ENCODE data around the gene KCNQ1.

Gene KCNQ1

DNA sequence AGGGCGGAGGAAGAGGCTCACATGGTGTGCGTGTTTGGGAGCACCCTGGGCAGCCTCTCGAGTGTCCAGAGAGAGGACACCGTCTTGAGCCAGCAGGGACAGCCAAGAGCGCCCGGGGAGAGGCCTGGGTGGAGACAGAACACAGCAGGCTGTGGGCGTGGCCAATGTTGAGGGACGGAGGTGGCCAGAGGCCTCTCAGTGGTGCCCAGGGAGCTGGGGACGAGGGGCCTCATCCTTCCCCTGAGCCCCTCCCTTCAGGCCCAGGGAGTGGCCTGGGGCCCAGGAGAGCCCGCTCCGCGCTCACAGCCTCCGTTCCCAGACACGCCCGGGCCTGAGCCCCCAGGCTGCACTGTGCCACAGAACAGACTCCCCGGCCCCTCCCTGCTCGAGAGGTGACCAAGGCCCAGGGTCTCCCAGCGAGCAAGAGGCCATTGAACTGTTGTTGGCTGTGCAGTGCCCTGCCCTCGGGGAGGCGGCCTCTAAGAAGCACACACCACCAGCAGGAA, 392.3 kb downstream of the KCNQ1 start:
- no peak for DNase-seq

DNA sequence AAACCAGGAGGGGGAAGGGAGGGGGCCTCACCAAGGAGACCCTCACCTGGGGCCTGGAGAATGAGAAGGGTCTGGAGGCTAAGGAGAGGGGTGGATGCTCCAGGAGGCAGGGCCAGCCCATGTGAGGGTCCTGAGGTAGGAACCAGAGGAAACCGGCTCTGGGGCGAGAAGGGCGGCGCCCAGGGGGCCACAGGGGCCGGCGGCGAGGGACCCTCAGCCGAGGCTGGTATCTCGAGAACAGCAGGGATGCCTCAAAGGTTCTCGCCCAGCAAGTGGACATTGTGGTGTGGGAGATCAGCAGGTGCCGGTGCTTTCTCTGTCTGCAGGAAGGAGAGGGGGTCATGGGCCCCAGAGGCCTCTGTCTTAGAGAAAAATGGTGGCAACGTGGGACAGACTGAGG, 392.8 kb downstream of the KCNQ1 start:
- no peak for DNase-seq

DNA sequence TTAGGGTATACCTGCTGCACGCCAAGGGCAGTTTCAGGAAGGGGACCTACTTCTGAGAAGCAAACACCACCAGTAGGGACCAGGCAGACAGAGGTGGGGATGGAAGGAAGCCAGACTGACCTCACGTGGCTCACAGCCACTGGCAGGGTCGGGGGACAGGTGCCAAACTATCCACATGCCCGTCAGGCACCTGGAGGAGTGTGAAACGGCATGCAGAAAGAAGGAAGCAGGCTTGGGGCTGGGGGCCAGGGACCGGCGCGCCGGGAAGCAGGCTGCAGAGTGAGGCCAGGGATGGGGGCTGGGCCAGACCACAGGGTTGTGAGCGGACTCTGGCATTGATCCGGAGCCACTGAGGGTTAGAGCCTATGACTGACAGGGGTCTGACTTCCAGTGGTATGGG, 393.3 kb downstream of the KCNQ1 start:
- DNase-seq = no peak

DNA sequence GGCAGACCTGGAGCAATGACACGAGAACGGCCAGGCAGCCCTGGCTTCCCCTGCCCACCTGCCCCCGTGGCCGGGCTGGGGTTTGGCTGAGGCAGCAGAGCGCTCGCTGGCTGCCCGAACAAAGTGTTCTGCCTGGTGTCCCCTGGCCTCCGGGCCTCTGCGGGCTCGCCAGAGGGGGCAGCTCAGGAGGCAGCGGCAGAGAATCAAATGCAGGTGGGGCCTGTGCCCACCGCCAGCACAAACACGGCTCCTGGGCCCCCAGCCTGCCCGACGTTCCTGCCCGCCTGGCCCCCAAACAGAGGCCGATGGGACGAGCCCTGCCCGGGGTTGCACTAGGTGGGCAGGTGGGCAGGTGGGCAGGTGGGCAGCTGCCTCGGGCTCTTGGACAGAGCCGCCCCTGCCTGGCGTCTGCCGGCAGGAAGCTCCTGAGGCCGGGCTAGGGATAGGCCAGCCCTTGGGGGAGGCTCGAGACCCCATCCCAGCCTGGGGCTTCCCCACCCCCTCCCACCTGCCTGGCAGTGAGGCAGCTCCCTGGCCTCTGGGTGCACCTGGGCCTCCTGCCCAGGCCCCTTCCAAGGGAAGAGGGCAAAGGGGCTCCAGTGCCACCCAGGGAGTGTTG, 394.0 kb downstream of the KCNQ1 start:
- DNase-seq = no peak

DNA sequence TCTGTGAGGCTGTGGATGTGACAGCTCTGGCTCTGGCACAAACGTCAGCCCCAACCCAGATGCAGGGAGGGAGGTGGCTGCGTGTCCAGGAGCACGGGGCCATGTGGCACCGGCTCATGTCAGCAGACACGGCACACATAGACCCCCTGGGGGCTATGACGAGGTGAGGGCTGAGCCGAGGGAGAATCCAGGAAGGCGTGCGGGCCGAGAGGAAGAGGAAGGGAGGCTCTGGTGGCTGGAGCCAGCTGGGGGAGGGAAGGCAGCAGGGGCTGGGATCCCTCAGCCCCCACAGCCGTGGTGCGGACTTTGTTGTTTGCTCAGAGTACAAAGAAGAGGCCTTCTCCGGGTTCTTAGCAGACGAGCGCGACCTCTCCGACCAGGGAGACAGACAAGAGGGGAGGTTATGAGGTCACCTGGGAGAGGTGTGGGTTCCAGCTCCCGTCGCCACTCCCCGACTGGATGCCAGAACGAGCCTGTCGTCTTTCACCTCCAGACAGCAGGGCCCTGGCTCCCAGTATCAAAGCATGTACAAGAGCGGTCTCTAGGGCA, 394.7 kb downstream of the KCNQ1 start:
- DNase-seq = no peak

DNA sequence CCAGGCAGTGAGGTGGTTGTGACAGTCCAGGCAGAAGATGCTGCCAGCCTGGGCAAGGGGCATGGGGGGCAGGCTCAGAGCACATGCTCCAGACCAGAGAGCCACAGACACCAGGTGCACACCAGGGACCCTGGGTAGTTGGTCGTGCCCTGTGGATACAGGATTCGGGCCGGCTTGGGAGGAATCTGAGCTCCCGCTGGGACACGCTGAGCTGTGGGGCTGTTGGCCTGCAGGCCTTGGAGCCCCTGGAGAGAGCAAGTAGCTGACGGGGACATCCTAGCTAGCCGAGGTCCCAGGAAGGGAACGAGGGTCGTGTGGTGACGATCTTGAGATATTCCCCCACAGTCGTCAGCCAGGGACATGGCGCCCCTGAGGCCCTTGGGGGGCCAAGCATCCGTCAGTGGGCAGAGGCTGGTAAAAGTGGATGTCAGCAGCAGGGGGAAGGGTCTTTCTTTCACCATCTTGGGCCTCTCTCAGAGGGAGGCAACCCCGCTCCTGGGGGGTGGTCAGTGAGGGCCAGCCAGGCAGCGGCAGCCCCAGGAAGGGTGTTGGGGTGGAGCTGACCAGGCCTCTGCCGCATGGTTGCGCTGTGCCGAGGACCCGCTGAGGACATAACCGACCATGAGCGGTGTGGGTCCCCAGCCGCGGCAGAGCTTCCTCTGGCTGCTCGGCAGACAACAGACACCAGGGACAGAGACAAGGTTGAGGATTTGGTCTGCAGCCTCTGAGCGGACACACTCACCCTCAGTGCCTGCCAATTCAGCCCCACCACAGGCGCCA, 396.8 kb downstream of the KCNQ1 start:
- DNase-seq = no peak

DNA sequence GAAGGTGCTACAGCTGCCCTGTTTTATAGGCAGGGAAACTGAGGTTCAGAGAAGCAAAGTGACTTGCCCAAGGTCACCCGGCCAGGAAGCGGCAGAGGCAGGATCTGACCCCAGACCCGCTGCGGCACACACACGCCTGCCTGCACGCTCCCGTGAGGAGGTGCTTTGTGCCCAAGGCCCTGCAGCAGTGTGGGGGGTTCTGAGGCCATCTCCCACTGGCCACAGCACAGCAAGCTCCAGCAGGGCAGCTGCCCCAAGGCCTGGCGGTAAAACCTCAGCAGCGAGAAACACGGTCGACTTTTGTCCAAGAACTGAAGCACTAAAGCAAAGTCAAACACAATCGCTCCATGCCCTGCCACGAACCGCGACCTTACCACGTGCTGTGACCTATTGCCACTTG, 398.1 kb downstream of the KCNQ1 start:
- DNase-seq = no peak

DNA sequence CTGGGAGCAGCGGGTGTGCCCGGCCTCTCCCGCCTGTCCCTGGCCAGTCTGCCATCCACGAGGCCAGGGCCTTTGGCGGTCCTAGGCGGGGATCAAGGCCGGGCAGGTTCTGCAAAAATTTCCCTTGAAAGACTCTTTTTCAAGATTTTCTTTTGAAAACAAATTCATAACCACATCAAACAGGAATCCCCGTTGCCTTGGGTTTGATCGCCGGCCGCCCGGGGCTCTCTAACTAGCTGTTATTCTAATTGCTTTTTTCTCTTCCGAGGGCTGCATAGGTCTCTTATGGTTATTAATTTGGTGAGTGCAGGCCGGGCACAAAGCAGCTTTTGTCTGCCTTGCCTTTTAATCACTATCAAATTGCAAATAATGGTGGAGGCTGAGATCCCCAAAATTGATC, 398.7 kb downstream of the KCNQ1 start:
- no peak for DNase-seq

DNA sequence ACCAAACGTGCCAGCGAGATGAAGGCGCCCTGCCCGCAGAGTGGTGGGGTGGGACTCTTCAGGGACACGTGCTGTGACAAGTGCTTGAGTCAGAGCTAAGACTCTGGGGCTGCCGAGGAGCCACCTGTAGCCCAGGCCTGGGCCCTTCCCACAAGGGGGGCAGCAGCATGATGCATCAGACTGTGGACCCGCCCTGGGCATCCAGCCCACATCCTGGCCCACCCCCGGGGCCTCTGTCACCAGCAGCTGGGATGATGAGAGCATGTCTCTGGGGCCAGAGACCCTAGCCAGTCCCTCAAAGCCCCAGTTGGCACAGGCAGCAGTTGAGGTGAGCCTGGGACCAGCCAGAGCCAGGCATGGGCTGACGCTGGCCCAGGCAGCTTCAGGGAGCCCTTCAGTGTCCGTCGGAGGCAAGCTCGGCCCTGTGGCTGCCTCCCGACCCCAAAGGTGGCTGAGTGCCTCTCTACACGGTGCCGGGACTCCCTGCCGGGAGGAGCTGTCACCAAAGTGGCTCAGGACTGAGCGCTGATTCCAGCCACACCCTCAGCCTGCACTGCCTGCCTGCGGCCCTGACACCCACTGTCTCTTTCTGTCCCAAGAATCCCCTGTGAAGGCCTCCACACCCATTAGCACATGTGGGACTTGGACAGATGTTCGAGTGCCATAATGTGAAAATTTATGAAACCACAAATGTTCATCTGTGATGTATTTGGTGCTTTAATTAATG, 399.5 kb downstream of the KCNQ1 start:
- no peak for DNase-seq

DNA sequence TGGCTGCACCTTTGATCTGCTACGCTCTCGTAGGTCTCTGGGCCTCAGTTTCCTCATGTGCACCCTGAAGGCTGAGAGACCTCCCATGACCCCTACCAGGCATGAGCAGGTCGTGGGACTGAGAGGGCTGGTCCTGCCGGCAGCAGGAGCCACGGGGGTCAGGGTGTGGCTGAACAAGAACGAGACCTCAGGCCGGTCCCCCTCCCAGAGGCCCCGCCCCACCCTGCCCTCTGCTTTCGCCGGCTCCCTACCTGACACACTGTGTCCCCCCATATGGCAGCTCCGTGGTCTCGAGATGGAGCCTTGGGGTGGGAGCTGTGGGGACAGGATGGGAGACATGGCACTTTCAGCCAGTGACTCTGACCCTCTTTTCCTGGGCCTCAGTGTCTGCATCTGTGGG, 400.2 kb downstream of the KCNQ1 start:
- no peak for DNase-seq

DNA sequence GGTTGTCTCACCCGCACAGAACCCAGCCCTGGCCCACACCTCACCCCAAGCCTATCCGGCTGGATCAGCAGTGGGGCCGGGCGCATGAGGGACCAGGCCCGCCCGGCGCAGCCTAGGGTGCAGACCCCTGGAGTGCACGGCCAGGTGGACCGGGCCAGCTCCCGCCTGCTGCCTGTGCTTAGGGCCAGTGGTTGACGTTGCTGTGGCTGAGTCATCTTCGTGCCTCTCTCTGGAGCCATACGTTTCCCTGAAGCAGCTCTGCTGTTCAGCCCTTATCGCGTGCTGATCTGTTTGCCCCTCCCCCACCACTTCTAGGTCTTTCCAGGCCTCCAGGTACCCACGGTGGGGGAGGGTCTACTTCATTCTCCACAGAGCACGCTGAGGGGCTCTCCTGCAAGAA, 401.2 kb downstream of the KCNQ1 start:
- DNase-seq = no peak

DNA sequence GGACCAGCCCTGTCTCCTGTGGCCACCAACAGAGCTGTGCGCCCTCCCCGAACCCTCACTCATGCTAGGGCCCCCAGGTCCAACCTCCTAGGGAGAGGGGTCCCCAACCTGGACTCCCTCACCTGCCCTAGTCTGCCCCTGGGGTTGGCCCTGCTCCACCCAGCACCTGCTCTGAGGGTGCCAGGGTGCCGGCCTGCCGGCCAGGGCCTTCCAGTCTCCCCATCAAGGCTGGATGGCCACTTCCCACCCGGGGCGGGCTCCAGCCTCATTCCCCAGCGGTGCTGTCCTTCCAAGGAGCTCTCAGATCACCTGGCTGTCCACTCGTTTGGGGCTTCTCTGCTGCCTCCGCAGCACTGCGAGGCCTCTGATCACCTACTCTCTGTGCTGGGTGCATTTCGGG, 401.7 kb downstream of the KCNQ1 start:
- no peak for DNase-seq

DNA sequence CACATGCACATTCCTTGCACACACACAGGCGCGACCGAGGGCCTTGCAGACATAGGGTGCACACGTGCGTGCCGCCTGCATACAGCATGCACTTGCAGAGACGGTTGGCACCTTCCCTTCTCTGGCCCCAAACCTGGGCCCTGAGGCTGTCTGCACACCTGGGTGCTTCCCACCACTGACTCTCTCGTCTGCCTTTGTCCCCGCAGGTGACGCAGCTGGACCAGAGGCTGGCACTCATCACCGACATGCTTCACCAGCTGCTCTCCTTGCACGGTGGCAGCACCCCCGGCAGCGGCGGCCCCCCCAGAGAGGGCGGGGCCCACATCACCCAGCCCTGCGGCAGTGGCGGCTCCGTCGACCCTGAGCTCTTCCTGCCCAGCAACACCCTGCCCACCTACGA, 402.8 kb downstream of the KCNQ1 start:
- DNase-seq = no peak

DNA sequence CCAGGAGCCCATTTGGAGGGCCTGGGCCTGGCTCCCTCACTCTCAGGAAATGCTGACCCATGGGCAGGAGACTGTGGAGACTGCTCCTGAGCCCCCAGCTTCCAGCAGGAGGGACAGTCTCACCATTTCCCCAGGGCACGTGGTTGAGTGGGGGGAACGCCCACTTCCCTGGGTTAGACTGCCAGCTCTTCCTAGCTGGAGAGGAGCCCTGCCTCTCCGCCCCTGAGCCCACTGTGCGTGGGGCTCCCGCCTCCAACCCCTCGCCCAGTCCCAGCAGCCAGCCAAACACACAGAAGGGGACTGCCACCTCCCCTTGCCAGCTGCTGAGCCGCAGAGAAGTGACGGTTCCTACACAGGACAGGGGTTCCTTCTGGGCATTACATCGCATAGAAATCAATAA, 403.7 kb downstream of the KCNQ1 start:
- no peak for DNase-seq

DNA sequence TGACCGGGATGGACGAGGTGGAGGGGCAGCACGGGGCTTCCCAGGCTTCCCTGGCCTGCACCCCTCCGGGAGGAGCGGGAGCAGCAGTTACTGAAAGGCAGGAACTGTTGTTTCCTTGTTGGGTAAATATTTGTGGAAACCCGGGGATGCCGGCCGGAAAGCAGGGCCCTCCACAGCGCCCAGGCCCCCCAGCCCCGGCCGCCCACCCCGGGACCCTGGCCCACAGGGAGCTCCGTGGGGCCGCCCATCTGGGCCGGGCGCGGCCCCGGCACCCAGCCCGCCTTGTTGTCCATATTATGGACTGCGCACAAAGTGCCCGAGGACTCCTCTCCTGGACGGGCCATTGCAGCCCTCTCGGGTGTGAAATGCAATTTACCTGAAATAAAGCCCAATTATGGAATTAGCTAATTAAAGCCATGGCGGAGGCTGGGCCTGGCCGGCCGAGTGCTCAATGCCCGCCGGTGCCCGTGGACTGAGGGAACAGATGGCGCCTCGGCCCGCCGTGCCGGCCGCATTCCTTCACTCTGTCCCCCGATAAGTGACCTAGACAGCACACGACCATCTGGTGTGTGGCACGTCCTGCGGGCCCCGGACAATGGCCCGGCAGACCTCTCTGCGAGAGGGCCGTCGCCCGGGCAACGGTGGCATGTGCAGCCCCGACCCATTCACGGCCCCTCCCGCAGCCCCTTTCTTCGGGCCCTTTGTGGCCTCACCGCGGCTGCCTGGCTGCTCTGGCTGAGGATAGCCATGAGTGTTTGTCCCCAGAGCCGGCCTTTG, 405.4 kb downstream of the KCNQ1 start:
- DNase-seq = no peak

DNA sequence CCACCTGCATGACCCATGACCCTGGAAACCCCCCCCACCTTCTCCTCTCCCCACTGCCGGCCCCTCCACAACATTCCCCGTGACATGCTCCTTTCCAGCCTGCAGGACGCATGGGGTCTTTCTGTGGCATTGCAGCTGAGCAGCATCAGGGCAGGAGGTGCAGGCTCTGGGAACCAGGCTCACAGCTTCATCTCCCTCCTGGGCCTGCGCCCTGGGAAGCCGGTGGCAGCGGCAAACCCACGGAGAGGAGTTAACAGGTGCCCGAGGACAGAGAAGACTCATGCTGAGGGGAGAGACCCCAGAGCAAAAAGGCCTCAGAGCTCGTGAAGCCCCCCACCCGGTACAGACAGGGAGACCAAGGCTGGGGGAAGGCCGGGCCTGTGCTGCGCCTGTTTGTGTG, 408.6 kb downstream of the KCNQ1 start:
- no peak for DNase-seq

DNA sequence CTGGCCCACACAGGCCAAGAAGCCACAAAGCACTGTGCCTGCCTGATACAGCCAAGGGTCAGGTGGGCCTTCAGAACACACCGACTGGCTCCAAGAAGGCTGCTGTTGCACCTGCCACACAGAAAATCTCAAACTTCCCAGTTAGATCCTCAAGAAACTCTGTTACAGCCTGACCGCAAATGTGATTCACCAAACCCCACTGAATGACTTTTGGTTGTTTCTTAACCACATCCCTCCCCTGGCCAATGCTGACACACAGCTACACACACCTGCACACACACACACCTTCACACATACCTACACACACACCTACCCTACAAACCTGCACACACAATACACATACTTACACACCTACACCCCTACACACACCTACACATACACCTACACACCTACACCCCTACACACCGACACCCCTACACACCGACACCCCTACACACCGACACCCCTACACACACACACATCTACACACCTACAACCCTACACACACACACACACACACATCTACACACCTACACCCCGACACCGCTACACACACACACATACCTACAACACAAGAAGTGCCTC, 409.3 kb downstream of the KCNQ1 start:
- no peak for DNase-seq

DNA sequence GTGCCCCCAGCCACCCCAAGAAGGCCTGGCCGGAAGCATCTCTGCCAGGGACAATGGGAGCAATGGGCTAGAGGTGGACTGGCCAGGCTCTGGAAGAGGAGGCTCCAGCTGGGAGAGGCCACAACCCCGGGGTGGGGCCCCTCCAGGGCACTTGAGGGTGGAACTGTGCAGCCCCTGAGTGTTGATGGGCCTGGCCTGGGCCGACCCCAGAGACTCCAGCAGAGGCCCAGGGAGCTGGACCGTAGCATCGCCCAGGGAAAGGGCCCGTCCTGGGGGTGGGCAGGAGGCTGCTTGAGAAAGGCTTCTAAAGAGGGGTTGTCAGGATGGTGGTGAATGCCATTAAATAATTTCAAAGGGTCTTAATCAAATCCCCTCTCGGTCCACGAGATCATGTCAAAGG, 410.4 kb downstream of the KCNQ1 start:
- DNase-seq = no peak

DNA sequence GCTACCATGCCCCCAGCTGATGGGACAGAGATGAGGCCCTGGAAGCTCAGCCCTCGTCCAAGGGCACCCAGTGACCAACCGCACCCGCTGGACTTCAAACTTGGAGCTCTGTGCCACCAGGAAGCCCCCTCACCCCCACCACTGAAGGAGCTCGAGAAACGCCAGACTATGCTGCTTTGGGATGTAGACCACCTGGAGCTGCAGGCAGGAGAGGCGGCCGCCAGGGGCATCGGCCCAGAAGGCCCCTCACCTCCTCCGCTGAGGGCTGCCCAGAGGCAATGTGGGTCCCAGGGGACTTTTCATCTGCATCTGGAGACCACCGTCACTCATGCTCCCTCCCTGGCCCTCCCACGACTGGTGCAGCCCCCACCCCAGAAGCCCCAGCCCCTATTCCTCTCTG, 412.5 kb downstream of the KCNQ1 start:
- DNase-seq = no peak

DNA sequence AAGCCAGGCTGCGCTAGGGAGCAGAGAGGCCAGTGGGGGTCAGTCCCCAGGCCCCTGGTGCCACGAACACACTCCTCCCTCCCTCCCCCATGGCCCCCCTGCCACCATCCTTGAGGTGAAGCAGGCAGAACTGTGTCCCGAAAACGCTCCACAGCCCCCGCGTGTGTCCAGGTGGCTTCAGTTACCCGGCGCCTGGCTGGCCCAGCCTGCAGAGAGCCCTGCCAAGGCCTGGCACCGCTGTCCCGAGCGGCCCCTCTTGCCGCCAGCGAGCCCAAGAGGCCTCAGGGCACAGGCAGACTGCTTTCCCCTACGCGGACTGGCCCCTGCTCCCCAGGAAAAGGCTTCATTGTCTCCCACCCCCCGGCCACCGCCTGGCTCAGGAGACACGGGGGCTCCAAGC, 413.1 kb downstream of the KCNQ1 start:
- no peak for DNase-seq

DNA sequence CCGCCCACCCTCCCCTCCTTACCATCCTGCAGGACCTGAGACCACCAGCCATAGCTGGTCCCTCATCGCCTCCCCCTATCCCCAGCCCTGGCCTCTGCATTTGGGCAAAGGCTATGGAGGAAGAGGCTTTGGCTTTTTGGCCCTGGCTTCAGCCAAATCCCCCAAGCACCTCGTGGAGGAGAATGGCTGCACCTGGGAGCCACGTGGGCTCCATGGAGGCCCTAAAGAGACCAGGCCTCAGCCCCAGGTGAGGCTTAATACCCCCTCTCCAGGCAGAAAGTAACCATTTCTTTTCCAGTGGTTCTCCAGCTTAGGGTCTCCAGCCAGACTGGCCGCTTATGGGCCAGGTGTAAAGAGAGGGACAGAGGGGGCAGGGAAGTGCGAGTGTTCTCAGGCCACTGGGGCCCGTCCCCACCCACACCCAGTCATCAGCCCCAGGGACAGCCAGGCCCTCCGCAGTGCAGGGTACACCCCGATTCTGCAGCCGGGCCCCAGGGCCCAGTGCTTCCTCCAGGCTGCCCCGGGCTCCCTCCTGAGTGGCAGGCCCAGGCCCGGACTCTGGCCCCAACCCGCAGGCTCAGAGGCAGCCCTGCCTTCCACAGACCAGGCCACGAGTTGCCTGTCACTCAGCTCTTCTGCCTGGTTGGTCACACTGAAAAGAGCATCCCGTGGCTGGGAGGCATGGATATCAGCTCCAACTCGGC, 414.3 kb downstream of the KCNQ1 start:
- no peak for DNase-seq

DNA sequence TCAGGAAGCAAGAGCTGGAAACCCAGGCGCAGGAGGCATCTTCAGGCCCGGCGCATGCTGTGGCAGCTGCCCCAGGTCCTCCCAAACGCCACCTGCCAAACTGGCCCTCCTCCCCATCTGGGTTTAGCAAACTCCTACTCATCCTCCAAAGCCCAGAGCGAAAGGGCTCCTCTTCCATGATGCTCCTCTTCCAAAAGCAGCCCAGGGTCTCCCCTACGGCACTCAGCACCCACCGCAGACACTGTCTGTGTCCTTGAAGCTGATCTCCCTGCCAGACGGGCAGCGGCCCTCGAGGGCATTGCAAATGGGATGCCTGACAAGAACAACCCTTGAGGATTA, 414.9 kb downstream of the KCNQ1 start:
- no peak for DNase-seq

Measured in NCI-H2171 (cell line).